Activated CD8-positive, alpha-beta T cell treated with anti-CD3 and anti-CD28 coated beads for 36 hours (primary cell): ENCODE results near the gene NADSYN1. TPM values are rescaled to one million over a fixed set of nuclear protein-coding genes. Genes with fewer than 3 reads are reported as not detected.
"Not testable (repeated sequence)": the region's sequence is repeated elsewhere in the genome, so short reads cannot be mapped to it uniquely, and the experiment has no call there.

Source experiments
- ATAC-seq: fragments of 200-7000 bp; cut with Tn5 transposase; one replicate; pipeline ENCODE4 v1.10.0; 2021; ENCODE audit warnings: mild to moderate bottlenecking, moderate library complexity
- CTCF ChIA-PET: fragments of 350-600 bp; sonication (Branson Sonifier 250); formaldehyde crosslinking; loops from one replicate; lab custom pipeline; 2021; ENCODE audit warnings: antibody characterized with exemption; lab: Charles Lee
- POLR2A ChIA-PET: fragments of 350-600 bp; sonication (Branson Sonifier 250); formaldehyde crosslinking; loops from one replicate; lab custom pipeline; 2021; ENCODE audit warnings: antibody characterized with exemption; lab: Charles Lee
- DNase-seq: peaks from one replicate; pipeline ENCODE4 v3.0.0-alpha.2; 2020
- H3K27ac Mint-ChIP-seq: one replicate; pipeline ENCODE4 v1.8.0; 2021; ENCODE audit warnings: mild to moderate bottlenecking, mixed read lengths
- H3K27me3 Mint-ChIP-seq: one replicate; pipeline ENCODE4 v1.8.0; 2021; ENCODE audit warnings: mixed read lengths
- H3K36me3 Mint-ChIP-seq: one replicate; pipeline ENCODE4 v1.8.0; 2021; ENCODE audit warnings: low read depth, mixed read lengths
- H3K4me1 Mint-ChIP-seq: one replicate; pipeline ENCODE4 v1.8.0; 2021; ENCODE audit warnings: low read depth, mixed read lengths
- H3K4me3 Mint-ChIP-seq: one replicate; pipeline ENCODE4 v1.8.0; 2021; ENCODE audit warnings: mild to moderate bottlenecking, moderate library complexity, mixed read lengths
- H3K9me3 Mint-ChIP-seq: one replicate; pipeline ENCODE4 v1.8.0; 2021; ENCODE audit warnings: mixed read lengths
- intact Hi-C: fragments of 100-400 bp; cut with micrococcal nuclease; formaldehyde crosslinking; loops from one replicate; pipeline ENCODE4 v1.10.0; 2022
- total RNA-seq, 2 experiments: library from RNA; stranded (reverse); gene quantifications; one replicate each; pipeline ENCODE4 v1.2.3, GENCODE V29; 2021
- TF ChIP-seq, protein P1 (sequence below): fragments of 200-600 bp; IDR thresholded peaks from one replicate; pipeline ENCODE4 v1.8.0; 2022; ENCODE audit warnings: antibody characterized with exemption, mild to moderate bottlenecking

The NADSYN1 gene
- total RNA-seq, 2 experiments from 2014 or later: 115 to 117 TPM

DNA sequence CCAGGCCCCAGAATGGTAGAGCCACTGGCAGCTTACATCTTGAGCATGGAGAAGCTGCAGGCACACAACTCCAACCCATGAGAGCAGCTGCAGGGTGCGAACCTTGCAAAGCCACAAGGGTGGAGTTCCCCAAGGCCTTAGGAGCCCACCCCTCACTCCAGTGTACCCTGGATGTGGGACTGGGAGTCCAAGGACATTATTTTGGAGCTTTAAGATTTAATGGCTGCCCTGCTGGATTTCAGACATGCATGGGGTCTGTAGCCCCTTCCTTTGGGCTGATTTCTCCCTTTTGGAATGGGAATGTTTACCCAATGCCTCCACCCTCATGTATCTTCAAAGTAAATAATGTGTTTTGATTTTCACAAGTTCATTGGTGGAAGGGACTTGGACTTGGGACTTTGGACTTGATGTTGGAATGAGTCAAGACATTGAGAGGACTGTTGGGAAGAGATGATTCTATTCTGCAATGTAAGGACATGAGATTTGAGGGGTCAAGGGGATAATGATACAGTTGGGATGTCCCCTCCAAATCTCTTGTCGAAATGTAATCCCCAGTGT is 73.0 kb downstream of the NADSYN1 start:
- H3K36me3 Mint-ChIP-seq: no peaks in the 10 kb centered on the region
- no peak overlapping the region for H3K27ac Mint-ChIP-seq
- ChIA-PET POLR2A (no interaction called here), CTCF (no interaction called here)
- intact Hi-C loops: no loop called here
- DNase-seq (no peak), ATAC-seq (no peak)
- TF ChIP-seq, protein P1, sequence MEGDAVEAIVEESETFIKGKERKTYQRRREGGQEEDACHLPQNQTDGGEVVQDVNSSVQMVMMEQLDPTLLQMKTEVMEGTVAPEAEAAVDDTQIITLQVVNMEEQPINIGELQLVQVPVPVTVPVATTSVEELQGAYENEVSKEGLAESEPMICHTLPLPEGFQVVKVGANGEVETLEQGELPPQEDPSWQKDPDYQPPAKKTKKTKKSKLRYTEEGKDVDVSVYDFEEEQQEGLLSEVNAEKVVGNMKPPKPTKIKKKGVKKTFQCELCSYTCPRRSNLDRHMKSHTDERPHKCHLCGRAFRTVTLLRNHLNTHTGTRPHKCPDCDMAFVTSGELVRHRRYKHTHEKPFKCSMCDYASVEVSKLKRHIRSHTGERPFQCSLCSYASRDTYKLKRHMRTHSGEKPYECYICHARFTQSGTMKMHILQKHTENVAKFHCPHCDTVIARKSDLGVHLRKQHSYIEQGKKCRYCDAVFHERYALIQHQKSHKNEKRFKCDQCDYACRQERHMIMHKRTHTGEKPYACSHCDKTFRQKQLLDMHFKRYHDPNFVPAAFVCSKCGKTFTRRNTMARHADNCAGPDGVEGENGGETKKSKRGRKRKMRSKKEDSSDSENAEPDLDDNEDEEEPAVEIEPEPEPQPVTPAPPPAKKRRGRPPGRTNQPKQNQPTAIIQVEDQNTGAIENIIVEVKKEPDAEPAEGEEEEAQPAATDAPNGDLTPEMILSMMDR: no peak
- peaks cover 5% of the 10 kb centered on the region for H3K9me3 Mint-ChIP-seq
- H3K4me3 Mint-ChIP-seq: no peak overlapping the region
- no peaks in the 10 kb centered on the region for H3K4me1 Mint-ChIP-seq
- H3K27me3 Mint-ChIP-seq: peaks cover 14% of the 10 kb centered on the region

DNA sequence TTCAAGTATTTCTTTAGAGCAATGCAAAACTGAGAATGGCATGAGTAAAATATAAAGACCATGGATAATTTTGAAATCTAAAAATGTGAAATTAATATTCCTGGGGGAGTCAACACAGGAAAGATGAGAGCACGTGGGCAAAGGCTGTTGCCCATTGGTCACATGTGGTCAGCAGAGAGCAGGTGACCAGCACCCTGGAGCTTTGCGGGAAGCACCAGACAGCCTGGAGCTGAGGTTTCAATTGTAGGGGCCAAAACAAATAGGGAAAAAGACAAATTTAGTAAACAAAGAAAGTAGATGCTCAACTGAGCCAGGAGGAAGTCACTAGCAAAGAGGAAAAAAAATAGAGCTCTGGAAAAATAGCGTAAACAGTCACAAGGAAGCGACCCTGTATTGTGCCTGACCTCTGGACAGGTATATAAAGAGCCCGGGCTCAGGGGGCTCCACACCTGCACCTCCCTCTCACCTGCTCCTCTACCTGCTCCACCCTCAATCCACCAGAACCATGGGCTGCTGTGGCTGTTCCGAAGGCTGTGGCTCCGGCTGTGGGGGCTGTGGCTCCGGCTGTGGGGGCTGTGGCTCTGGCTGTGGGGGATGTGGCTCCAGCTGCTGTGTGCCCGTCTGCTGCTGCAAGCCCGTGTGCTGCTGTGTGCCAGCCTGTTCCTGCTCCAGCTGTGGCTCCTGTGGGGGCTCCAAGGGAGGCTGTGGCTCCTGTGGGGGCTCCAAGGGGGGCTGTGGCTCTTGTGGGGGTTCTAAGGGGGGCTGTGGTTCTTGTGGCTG is 74.0 kb downstream of the NADSYN1 start, which contains the start of gene KRTAP5-7:
KRTAP5-7 (plus strand) TSS at position 472 of the 780 bp plus-strand sequence; CDS start at position 506, 34 bp downstream.
- POLR2A ChIA-PET, DNase-seq, H3K36me3 Mint-ChIP-seq, H3K4me1 Mint-ChIP-seq, H3K9me3 Mint-ChIP-seq, ATAC-seq, intact Hi-C loops, H3K27ac Mint-ChIP-seq, CTCF ChIA-PET, H3K4me3 Mint-ChIP-seq: not testable (repeated sequence)
- H3K27me3 Mint-ChIP-seq: peaks cover 14% of the 10 kb centered on the region

DNA sequence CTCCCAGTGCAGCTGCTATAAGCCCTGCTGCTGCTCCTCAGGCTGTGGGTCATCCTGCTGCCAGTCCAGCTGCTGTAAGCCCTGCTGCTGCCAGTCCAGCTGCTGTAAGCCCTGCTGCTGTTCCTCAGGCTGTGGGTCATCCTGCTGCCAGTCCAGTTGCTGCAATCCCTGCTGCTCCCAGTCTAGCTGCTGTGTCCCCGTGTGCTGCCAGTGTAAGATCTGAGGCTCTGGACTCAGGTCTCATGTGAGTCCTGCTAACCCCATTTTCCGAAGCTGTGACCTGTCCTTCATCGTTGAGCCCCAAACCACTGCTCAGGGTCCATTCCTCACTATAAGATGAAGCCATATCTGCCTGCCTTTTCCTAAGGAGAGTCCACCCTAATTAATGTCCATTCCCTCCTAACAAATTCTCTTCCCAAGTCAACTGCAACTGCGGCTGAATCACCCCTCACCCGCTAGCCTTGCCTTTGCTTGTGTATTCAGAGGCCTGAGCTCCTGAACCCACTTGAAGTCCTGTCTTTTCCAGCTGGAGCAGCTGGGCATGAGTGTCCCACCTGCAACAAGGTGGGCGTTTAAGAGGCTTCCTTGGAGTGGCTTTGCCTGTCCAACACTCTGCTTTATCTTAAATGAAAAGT is 74.7 kb downstream of the NADSYN1 start:
- no peak for DNase-seq
- H3K9me3 Mint-ChIP-seq: no peaks in the 10 kb centered on the region
- ChIA-PET POLR2A (no interaction called here), CTCF (no interaction called here)
- H3K27ac Mint-ChIP-seq: no peak overlapping the region
- TF ChIP-seq, protein P1: no peak
- H3K4me3 Mint-ChIP-seq: no peak overlapping the region
- no peak for ATAC-seq
- intact Hi-C loops: no loop called here
- no peaks in the 10 kb centered on the region for H3K36me3 Mint-ChIP-seq
- H3K4me1 Mint-ChIP-seq: no peaks in the 10 kb centered on the region
- peaks cover 14% of the 10 kb centered on the region for H3K27me3 Mint-ChIP-seq

DNA sequence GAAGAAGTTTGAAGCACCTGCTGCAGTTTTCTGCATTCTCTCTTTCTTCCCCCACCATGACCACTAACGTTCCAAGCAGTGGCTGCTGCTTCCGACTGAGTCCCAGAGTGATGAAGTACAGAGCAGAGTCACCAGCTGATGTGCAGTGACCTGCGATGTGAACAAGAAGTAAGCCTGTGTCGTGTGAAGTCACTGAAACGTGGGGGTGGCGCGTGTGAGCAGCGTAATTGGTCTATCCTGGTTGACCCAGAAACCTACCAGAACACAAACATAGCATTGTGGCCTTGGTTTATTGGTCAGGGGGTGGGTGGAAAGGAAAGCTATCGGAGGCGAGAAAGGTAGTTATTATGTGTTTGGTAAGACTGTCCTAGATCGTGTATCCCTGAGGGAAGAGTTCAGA is 77.6 kb downstream of the NADSYN1 start:
- POLR2A ChIA-PET: no interaction called here
- DNase-seq: no peak
- H3K9me3 Mint-ChIP-seq: no peaks in the 10 kb centered on the region
- peak; percentile 24 for ATAC-seq
- H3K27me3 Mint-ChIP-seq: peaks cover 14% of the 10 kb centered on the region
- intact Hi-C loops: no loop called here
- no peaks in the 10 kb centered on the region for H3K36me3 Mint-ChIP-seq
- no peaks in the 10 kb centered on the region for H3K4me1 Mint-ChIP-seq
- TF ChIP-seq, protein P1: no peak
- CTCF ChIA-PET: interaction anchor here (0.9 kb wide), 1 partner anchor 20 kb away, joined by 3 read pairs; no protein-coding TSS in a partner anchor
- H3K27ac Mint-ChIP-seq: no peak overlapping the region
- H3K4me3 Mint-ChIP-seq: no peak overlapping the region

DNA sequence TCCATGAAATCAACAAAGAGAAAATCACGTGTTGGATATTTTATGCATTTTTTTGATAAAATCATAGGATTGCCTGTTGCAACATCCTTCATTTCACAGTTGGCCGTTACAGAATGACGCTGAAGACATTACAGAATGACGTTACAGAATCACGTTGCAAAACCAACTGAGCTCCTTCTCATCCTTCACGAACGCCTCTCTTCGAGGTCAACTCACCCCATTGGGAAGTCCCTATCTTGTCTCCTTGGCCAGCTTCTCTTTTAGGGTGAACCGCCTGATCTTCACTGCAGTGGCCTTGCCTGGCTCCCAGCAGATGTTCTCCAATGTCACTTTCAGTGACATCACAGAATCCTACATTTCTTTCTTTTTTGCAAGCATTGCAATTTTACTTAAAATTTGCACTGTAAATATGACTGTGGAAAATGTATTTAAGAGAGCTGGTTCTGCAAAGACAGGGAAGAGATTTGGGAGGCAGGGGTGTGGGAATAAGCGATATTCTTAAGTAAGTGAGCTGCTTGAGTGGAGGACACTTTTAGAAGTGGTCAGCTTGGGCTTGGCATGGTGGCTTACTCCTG is 79.1 kb downstream of the NADSYN1 start:
- Mint-ChIP-seq H3K27ac (no peak overlapping the region), H3K4me3 (no peak overlapping the region), H3K9me3 (no peaks in the 10 kb centered on the region), H3K27me3 (peaks cover 7% of the 10 kb centered on the region), H3K4me1 (no peaks in the 10 kb centered on the region), H3K36me3 (no peaks in the 10 kb centered on the region)
- DNase-seq (no peak), ATAC-seq (no peak)
- CTCF ChIA-PET: no interaction called here
- TF ChIP-seq, protein P1: no peak
- intact Hi-C loops: no loop called here
- POLR2A ChIA-PET: no interaction called here

DNA sequence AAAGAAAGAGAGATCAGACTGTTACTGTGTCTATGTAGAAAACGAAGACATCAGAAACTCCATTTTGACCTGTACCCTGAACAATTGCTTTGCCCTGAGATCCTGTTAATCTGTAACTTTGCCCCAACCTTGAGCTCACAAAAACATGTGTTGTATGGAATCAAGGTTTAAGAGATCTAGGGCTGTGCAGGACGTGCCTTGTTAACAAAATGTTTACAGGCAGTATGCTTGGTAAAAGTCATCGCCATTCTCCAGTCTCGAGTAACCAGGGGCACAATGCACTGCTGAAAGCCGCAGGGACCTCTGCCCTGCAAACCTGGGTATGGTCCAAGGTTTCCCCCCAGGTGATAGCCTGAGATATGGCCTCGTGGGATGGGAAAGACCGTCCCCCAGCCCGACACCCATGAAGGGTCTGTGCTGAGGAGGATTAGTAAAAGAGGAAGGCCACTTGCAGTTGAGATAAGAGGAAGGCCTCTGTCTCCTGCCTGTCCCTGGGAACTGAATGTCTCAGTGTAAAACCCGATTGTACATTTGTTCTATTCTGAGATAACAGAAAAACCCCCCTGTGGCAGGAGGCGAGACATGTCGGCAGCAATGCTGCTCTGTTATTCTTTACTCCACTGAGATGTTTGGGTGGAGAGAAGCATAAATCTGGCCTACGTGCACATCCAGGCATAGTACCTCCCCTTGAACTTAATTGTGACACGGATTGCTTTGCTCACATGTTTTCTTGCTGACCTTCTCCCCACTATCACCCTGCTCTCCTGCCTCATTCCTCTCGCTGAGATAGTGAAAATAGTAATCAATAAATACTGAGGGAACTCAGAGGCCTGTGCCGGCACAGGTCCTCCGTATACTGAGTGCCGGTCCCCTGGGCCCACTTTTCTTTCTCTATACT is 82.0 kb downstream of the NADSYN1 start:
- intact Hi-C loops: not testable (repeated sequence)

More for the DNA sequence above, 82.0 kb downstream of the NADSYN1 start:
- CTCF ChIA-PET, H3K4me3 Mint-ChIP-seq, POLR2A ChIA-PET, ATAC-seq, DNase-seq, H3K27ac Mint-ChIP-seq, H3K9me3 Mint-ChIP-seq, H3K27me3 Mint-ChIP-seq, H3K36me3 Mint-ChIP-seq, H3K4me1 Mint-ChIP-seq: not testable (repeated sequence)
